GM19468 (cell line): Measurements from ENCODE around the gene HS2ST1.

ENCODE experiments used
- ATAC-seq: cut with Tn5 transposase; IDR thresholded peaks from one replicate; pipeline ENCODE4 v1.9.1; 2021; ENCODE audit warnings: mild to moderate bottlenecking, moderate library complexity, moderate number of reproducible peaks; ENCODE audit not compliant: unreplicated experiment; ENCODE audit errors: extremely low read depth

Gene HS2ST1

GRCh38 chr1:87149241-87150041 is 235.0 kb downstream of the HS2ST1 start:
- no peak for ATAC-seq

GRCh38 chr1:87150143-87150542 is 235.7 kb downstream of the HS2ST1 start:
- no peak for ATAC-seq

GRCh38 chr1:87151500-87152421 is 237.3 kb downstream of the HS2ST1 start:
- peak; percentile 31 for ATAC-seq

- no peak for ATAC-seq
Observed at GRCh38 chr1:87154384-87154783, 239.9 kb downstream of the HS2ST1 start.

- no peak for ATAC-seq
Observed at GRCh38 chr1:87155170-87155569, 240.7 kb downstream of the HS2ST1 start.

- ATAC-seq: no peak
Observed at GRCh38 chr1:87155648-87156047, 241.2 kb downstream of the HS2ST1 start.

- no peak for ATAC-seq
Observed at GRCh38 chr1:87156124-87156523, 241.7 kb downstream of the HS2ST1 start.

- ATAC-seq: no peak
Observed at GRCh38 chr1:87159378-87159915, 245.0 kb downstream of the HS2ST1 start.
